ENCODE results near the gene DNM3. TPM values are rescaled to one million over a fixed set of nuclear protein-coding genes. Genes with fewer than 3 reads are reported as not detected.

The DNM3 gene
- total RNA-seq, 2 experiments from 2014 or later: 1.6 to 1.8 TPM

DNA sequence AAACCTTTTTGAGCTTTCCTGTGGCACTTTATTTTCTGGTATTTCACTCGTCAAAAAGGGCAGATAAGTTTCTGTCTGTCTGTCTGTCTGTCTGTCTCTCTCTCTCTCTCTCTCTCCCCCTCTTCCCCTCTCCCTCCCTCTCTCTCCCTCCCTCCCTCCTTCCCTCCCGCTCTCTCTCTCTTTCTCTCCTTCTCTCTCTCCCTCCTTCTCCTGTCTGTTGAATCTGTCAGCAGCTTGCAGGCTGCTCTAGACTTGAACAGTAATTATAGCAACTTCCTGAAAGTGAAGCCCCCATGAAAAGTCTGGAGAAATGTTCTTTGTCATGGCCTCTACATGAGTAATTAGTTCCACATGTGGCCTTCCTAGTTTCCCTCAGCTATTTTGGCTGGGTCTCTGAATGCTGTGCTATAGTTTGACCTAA lies 303.9 kb downstream of the DNM3 start:
- Mint-ChIP-seq H3K4me3 (no peak overlapping the region), H3K27me3 (no peaks in the 10 kb centered on the region), H3K4me1 (ENCODE audit: low read depth) (no peaks in the 10 kb centered on the region), H3K36me3 (ENCODE audit: low read depth) (no peaks in the 10 kb centered on the region), H3K9me3 (no peaks in the 10 kb centered on the region), H3K27ac (no peak overlapping the region)
- ATAC-seq (ENCODE audit: poor library complexity) (no peak), DNase-seq (no peak)
- TF ChIP-seq, protein P1, sequence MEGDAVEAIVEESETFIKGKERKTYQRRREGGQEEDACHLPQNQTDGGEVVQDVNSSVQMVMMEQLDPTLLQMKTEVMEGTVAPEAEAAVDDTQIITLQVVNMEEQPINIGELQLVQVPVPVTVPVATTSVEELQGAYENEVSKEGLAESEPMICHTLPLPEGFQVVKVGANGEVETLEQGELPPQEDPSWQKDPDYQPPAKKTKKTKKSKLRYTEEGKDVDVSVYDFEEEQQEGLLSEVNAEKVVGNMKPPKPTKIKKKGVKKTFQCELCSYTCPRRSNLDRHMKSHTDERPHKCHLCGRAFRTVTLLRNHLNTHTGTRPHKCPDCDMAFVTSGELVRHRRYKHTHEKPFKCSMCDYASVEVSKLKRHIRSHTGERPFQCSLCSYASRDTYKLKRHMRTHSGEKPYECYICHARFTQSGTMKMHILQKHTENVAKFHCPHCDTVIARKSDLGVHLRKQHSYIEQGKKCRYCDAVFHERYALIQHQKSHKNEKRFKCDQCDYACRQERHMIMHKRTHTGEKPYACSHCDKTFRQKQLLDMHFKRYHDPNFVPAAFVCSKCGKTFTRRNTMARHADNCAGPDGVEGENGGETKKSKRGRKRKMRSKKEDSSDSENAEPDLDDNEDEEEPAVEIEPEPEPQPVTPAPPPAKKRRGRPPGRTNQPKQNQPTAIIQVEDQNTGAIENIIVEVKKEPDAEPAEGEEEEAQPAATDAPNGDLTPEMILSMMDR (IDR thresholded peaks at IDR 0.05): no peak
- CTCF ChIA-PET: no interaction called here
- Histone ChIP-seq H3K9me3 (ENCODE audit: control insufficient read depth in 1 of 2, insufficient read depth in 1 of 2, low read length in 2 of 2) (no peaks in the 10 kb centered on the region), H3K4me3 (ENCODE audit: low read length) (no peak overlapping the region), H3K27ac (ENCODE audit: low read depth in 1 of 2, low read length in 2 of 2) (no peak overlapping the region), H3K4me1 (ENCODE audit: insufficient read depth, low read length) (no peaks in the 10 kb centered on the region), H3K36me3 (ENCODE audit: insufficient read depth, low read length) (no peaks in the 10 kb centered on the region), H3K27me3 (ENCODE audit: control insufficient read depth in 1 of 2, insufficient read depth in 2 of 2, low read length in 2 of 2) (no peaks in the 10 kb centered on the region)
- POLR2A ChIA-PET: interaction anchor here (0.7 kb wide), 1 partner anchor 10 kb away, joined by 3 read pairs; no protein-coding TSS in a partner anchor
- intact Hi-C loops (cut with DNase I, micrococcal nuclease): no loop called here

DNA sequence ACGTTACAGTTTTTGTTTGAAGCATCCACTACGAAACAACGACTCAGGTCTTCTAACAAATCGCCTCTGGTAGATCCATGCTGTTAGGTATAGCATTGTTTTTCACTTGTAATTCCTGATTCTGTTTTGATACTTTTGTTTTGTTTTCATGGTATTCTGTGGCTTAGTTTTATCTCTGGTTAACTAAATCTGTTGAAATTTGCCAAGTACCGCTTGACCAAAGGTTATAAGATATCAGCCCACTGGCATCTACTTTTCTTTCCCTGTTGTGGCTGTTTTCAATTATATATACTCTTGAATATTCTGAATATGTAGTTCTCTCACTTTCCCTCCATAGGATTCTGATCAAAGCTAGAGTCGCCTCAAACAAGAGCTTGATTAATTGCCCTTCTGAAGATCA lies 304.4 kb downstream of the DNM3 start:
- Mint-ChIP-seq H3K36me3 (ENCODE audit: low read depth) (no peaks in the 10 kb centered on the region), H3K9me3 (no peaks in the 10 kb centered on the region), H3K27ac (no peak overlapping the region), H3K4me1 (ENCODE audit: low read depth) (no peaks in the 10 kb centered on the region), H3K4me3 (no peak overlapping the region), H3K27me3 (no peaks in the 10 kb centered on the region)
- H3K27ac ChIP-seq (ENCODE audit: low read depth in 1 of 2, low read length in 2 of 2): no peak overlapping the region
- H3K36me3 ChIP-seq (ENCODE audit: insufficient read depth, low read length): no peaks in the 10 kb centered on the region
- H3K9me3 ChIP-seq (ENCODE audit: control insufficient read depth in 1 of 2, insufficient read depth in 1 of 2, low read length in 2 of 2): no peaks in the 10 kb centered on the region
- DNase-seq (no peak), ATAC-seq (ENCODE audit: poor library complexity) (no peak)
- H3K4me1 ChIP-seq (ENCODE audit: insufficient read depth, low read length): no peaks in the 10 kb centered on the region
- H3K4me3 ChIP-seq (ENCODE audit: low read length): no peak overlapping the region
- intact Hi-C loops (cut with DNase I, micrococcal nuclease): no loop called here
- ChIA-PET POLR2A (no interaction called here), CTCF (no interaction called here)
- no peaks in the 10 kb centered on the region for H3K27me3 ChIP-seq (ENCODE audit: control insufficient read depth in 1 of 2, insufficient read depth in 2 of 2, low read length in 2 of 2)
- TF ChIP-seq, protein P1 (IDR thresholded peaks at IDR 0.05): no peak

DNA sequence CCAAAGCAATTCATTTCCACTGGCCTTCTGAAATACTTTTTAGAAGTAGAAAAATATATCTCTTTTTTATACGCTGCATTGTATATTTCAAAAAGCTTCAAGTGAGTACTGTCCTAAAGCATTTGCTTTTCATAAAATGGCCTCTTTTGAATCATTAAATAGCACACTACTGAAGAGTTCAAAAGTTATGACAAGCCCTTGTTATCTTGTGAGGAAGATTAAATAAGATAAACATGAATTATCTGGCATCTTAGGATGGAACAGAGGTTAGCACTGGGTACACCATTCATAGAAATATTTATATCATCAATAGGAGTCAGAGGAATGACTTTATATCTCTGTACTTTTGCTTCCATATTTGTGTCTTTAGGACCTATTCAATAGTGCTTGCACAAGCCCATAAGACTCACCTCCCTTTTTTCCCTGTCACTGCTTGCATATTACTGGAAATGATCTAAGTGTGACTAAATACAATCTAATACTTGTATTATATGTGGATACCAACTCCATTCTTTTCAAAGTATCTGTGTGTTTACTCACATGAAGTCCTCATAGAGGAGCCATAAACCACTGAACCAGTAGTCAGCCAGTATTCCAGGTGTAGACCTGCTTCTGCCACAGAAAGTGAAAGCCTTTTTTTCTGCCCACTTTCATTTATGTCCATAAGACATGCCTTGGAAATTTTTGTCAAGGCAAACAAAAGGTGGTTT lies 305.0 kb downstream of the DNM3 start:
- Histone ChIP-seq H3K4me3 (ENCODE audit: low read length) (no peak overlapping the region), H3K4me1 (ENCODE audit: insufficient read depth, low read length) (no peaks in the 10 kb centered on the region), H3K36me3 (ENCODE audit: insufficient read depth, low read length) (no peaks in the 10 kb centered on the region), H3K27me3 (ENCODE audit: control insufficient read depth in 1 of 2, insufficient read depth in 2 of 2, low read length in 2 of 2) (no peaks in the 10 kb centered on the region), H3K9me3 (ENCODE audit: control insufficient read depth in 1 of 2, insufficient read depth in 1 of 2, low read length in 2 of 2) (no peaks in the 10 kb centered on the region), H3K27ac (ENCODE audit: low read depth in 1 of 2, low read length in 2 of 2) (no peak overlapping the region)
- ChIA-PET CTCF (no interaction called here), POLR2A (no interaction called here)
- Mint-ChIP-seq H3K4me1 (ENCODE audit: low read depth) (no peaks in the 10 kb centered on the region), H3K36me3 (ENCODE audit: low read depth) (no peaks in the 10 kb centered on the region), H3K4me3 (no peak overlapping the region), H3K27ac (no peak overlapping the region), H3K27me3 (no peaks in the 10 kb centered on the region), H3K9me3 (no peaks in the 10 kb centered on the region)
- DNase-seq (no peak), ATAC-seq (ENCODE audit: poor library complexity) (no peak)
- TF ChIP-seq, protein P1 (IDR thresholded peaks at IDR 0.05): no peak
- intact Hi-C loops (cut with DNase I, micrococcal nuclease): no loop called here

All from CD4-positive, alpha-beta T cell (primary cell).